Measurements from ENCODE around the gene CD276.

- TF ChIP-seq POLR2A (IDR thresholded peaks at IDR 0.05) (no peak), CTCF (IDR thresholded peaks at IDR 0.05) (no peak)
Measured at GRCh38 chr15:73681856-73682599, 2.2 kb upstream of the CD276 start.
